ENCODE results near the gene ACAA1.
"Not testable (repeated sequence)": the region's sequence is repeated elsewhere in the genome, so short reads cannot be mapped to it uniquely, and the experiment has no call there.

The ACAA1 gene, protein sequence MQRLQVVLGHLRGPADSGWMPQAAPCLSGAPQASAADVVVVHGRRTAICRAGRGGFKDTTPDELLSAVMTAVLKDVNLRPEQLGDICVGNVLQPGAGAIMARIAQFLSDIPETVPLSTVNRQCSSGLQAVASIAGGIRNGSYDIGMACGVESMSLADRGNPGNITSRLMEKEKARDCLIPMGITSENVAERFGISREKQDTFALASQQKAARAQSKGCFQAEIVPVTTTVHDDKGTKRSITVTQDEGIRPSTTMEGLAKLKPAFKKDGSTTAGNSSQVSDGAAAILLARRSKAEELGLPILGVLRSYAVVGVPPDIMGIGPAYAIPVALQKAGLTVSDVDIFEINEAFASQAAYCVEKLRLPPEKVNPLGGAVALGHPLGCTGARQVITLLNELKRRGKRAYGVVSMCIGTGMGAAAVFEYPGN

DNA sequence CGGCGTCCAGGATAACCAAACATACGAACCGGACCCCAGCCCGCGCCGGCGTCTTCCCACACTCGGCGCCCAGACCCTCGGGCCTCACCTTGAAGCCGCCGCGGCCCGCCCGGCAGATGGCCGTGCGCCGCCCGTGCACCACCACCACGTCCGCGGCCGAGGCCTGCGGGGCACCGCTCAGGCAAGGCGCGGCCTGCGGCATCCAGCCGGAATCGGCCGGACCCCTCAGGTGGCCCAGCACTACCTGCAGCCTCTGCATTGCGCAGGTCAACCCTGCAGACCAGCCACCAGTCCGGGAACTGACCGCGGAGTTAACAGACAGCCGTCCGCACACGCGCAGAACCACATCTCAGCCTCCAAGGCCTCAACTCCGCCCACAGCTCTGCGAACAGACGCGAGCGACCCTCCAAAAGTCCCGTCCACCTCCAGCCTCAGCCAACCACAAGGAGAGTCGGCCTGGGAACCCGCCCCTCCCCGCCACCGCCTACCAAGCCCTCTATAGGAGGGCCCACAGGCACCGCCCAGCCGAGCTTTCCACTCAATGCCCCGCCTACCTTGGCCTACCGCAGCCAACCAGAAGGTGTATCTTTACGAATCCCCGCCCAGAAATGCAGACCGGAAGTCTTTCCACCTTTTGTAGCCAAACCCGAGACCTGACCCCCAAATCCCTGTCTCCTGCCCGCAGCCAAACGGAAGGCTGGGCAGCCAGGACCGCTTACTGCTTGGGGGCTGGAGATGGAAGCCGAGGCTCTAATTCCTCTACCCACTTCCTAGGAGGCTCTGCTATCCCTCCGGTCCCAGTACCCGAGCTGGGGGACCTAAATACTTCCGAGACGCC lies at the start of gene ACAA1:
TSS of gene ACAA1 (minus strand) at position 351 of the 838 bp plus-strand sequence. CDS start at position 259, 92 bp downstream.
- peak; percentile 98 to 99 for DNase-seq (ENCODE audit: low read depth in 2 of 2)

DNA sequence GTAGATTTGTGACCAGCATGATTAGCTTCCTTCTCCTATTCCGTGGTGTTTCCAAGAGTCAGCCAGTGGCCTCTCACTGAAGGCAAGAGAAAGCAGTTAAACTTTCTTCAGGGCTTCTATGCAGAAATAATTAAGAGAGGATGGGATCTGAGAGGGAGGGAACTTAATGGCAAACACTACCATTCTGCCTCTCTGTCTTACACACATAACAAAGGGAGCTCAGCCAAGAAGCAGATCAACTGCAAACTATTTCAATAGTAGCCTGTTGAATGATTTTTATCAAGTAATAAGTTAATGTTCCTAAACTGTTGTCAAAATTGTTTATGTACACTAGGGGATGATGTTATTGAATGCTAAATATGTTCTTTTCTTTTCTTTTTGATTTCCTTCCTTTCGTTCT lies 40.3 kb upstream of the ACAA1 start:
- DNase-seq (ENCODE audit: low read depth in 2 of 2), result no peak

DNA sequence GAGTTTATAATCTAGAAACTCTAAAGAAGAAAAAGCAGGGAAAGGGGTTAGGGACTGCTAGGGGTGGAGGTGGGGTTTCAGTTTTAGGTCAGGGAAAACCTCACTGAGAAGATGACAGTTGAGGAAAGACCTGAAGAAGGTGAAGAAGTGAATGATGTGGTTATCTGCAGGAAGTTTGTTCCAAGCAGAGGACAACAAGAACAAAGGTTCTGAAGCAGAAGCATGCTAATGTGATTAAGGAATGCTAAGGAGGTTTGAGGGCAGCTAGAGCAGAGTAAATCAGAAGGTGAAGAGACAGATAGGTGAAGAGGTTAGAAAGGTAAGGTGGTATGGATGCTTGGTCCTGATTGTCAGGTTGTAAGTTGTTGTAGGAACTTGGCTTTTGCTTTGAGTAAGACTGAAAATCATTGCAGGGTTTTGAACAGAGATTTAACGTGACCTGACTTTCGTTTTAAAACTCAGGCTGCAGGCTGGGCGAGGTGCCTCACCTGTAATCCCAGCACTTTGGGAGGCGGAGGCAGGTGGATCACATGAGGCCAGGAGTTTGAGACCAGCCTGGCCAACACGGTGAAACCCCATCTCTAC lies 37.0 kb upstream of the ACAA1 start:
- no peak for DNase-seq (ENCODE audit: low read depth in 2 of 2)

- no peak for DNase-seq (ENCODE audit: low read depth in 2 of 2)
Measured at GRCh38 chr3:38171622-38172021, 34.7 kb upstream of the ACAA1 start.

DNA sequence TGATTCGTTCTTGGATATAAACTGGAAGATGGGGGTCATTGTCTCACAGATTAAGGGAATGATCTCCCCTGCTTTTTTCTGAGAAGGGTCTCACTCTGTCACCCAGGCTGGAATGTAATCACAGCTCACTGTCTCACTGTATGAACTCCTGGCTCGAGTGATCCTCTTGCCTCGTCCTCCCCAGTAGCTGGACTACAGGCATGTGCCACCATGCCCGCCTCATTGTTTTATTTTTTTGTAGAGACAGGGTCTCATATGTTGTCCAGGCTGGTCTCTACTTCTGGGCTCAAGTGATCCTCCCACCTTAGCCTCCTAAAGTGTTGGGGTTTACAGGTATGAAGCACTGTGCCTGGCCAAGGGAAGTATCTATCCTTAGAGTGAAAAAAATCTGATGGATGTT lies 33.8 kb upstream of the ACAA1 start:
- no peak for DNase-seq (ENCODE audit: low read depth in 2 of 2)

DNA sequence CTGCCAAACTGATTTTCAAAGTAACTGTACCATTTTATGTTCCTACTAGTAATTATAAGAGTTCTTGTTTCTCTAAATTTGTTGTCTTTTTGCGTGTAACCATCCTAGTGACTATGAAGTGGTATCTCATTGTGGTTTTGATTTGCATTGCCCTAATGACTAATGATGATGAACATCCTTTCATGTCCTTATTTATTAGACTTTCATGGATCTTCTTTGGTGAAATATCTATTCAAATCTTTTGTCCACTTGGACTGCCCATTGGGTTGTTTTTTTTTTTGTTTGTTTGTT lies 32.0 kb upstream of the ACAA1 start:
- DNase-seq (ENCODE audit: low read depth in 2 of 2), result no peak

DNA sequence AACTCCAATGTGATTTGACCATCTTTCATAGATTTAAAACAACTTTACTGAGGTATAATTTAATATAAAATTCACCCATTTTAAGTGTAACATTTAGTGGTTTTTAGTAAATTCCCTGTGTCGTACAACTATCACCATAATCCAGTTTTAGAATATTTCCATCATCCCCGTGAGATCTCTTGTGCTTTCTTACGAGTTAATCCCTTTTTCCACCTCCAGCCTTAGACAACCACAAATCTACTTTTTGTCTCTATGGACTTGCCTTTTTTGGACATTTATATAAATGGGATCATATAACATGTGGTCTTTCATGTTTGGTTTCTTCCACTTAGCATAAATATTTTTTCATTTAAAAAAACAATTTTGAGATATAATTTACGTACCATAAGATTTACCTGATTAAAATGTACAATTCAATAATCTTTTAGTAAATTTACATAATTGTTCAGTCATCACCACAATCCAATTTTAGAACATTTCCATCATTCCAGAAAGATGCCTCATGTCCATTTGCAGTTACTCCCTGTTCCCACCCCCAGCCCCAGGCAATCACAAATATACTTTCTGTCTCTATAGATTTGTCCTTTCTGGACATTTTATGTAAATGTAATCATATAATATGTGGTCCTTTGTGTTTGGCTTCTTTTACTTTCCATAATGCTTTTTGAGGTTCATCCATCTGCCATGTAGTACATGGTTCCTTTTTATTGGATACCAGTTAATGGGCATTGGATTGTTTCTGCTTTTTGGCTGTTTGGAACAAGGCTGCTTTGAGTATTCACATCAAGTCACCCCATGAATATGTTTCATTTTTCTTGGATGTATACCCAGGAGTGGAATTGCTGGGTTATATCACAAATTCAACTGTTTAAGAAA lies 31.5 kb upstream of the ACAA1 start:
- DNase-seq (ENCODE audit: low read depth in 2 of 2), result no peak

GRCh38 chr3:38167591-38167990 lies 30.7 kb upstream of the ACAA1 start:
- no peak for DNase-seq (ENCODE audit: low read depth in 2 of 2)

GRCh38 chr3:38165722-38166387 lies 28.9 kb upstream of the ACAA1 start:
- DNase-seq (ENCODE audit: low read depth in 2 of 2), result no peak

GRCh38 chr3:38164952-38165721 lies 28.2 kb upstream of the ACAA1 start, which contains the start of gene OXSR1:
Gene OXSR1 (plus strand): TSS chr3:38165537. CDS start chr3:38165877, 340 bp downstream.
- DNase-seq (ENCODE audit: low read depth in 2 of 2), result peak; percentile 93 to 94

DNA sequence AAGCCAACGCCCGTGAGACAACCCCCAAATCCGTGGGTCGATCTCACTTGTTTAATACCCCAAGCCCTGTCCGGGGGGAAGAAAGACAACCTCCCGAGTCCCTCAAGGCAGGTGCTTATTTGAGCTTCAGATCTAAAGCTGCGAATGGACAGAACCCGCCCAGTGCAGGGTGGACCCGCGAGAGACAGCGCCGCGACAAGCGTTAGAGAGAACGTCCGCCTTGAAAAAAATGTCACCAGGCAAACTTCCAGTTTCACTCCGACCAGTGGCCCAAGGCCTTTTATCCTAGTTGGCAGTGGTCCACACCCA lies 27.7 kb upstream of the ACAA1 start:
- no peak for DNase-seq (ENCODE audit: low read depth in 2 of 2)

- DNase-seq (ENCODE audit: low read depth in 2 of 2), result no peak
Measured at GRCh38 chr3:38163841-38164642, 27.1 kb upstream of the ACAA1 start.

DNA sequence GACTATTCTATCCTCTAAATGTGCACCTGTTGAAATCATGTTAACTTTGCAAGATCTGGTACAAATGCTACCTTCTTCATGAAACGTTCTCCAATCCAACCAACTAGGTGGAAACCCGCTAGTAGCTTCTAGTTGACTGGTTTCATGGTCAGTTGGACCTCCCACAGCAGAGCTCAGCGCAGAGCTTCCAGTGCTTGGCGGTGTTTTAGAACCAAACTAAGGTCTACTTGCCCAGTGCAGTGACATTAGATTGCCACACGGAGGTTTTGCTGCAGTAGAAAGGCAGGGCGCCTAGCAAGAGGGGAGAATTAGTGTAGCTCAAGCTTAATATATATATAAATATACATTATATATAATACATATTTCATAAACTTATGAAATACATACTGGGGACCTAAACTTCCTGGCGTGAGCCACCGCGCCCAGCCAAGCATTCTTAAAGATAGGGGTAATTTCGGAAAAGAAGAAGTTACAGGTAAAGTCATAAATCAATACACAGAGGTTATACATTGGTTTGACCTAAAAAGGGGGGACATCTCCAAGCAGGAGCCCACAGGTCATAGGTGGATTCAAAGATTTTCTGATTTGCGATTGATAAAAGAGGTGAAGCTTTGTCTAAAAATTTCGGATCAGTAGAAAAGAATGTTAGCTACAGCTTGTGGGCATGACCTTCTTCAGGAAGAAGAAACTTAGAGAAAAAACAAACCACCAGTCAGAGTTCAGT lies 26.4 kb upstream of the ACAA1 start:
- no peak for DNase-seq (ENCODE audit: low read depth in 2 of 2)

DNA sequence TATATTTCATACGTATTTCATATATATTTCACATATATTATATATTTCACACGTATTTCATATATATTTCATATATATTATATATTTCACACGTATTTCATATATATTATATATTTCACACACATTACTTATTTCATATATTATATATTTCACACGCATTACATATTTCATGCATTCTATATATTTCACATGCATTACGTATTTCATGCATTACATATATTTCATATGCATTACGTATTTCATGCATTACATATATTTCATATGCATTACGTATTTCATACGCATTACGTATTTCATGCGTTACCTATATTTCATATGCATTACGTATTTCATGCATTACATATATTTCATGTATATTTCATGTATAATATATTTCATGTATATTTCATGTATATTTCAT lies 23.8 kb upstream of the ACAA1 start:
- not testable (repeated sequence) for DNase-seq (ENCODE audit: low read depth in 2 of 2)

GRCh38 chr3:38158472-38158871 lies 21.5 kb upstream of the ACAA1 start:
- DNase-seq (ENCODE audit: low read depth in 2 of 2), result no peak

GRCh38 chr3:38157595-38157994 lies 20.7 kb upstream of the ACAA1 start:
- no peak for DNase-seq (ENCODE audit: low read depth in 2 of 2)

- DNase-seq (ENCODE audit: low read depth in 2 of 2), result no peak
Measured at GRCh38 chr3:38157117-38157516, 20.2 kb upstream of the ACAA1 start.

GRCh38 chr3:38155825-38156224 lies 18.9 kb upstream of the ACAA1 start:
- DNase-seq (ENCODE audit: low read depth in 2 of 2), result no peak
